ENCODE data around the gene SNHG17. TPM values are rescaled to one million over a fixed set of nuclear protein-coding genes. Genes with fewer than 3 reads are reported as not detected.

The SNHG17 gene
- total RNA-seq, 1 donor from 2014 or later = 9.3 TPM

DNA sequence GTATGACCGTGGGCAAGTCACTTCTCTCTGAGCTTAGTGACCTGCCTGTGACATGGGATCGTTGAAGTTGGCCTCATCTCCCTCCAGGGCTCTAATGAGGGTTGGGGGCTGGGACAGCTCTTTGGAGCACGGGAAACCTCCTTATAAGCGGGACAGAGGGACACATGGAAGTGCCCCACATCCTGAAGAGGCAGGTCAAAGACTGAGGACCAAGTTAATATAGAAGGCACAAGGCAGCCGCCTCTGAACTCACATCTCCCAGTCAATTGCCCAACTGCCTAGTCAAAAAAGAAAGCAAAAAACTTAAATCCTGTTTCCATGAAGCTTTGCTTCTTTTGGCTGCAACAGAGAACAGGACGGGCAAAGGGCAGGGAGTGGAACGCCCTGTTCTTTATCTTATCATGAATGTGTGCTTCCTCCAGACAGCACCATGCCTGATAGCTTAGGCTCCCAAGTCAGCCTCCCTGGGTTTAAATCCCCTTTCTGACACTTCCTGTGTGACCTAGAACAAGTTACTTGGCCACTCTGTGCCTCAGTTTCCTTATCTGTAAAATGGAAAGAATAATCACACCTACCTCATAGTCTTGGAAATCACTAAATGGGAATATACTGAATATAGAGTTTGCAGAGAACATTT lies 61.8 kb downstream of the SNHG17 start:
- DNase-seq (ENCODE audit: low read depth) = no peak

DNA sequence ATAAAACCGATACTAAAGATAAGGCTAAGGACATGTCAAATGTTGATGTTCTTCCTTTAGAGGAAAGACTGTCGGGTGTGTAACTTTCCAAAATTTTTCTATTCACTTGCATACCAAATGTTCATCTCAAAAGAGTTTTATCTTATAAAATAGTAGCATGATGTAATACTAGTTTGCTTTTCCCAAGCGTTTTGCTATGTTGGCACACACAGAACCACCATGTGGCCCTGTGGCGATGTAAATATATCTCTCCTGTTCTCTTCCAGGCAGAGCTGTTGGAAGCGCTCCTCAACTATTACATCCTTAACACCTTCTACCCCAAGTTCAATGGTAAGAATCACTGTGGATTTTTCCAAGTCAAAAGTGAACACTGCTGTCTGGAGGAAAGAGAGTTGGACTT lies 62.3 kb downstream of the SNHG17 start:
- no peak for DNase-seq (ENCODE audit: low read depth)

Other genes starting within 250 kb of the SNHG17 start
- under 0.01 TPM in 1 of 2 replicates, not detected in the other for gene KIAA1755, start 174.6 kb downstream of the SNHG17 start, total RNA-seq
- not detected in 2 replicates for gene BPI, start 131.2 kb downstream of the SNHG17 start, total RNA-seq
- gene LBP, start 88.8 kb downstream of the SNHG17 start, total RNA-seq = 0.35 and 12.6 TPM in 2 replicates
- 23.3 and 48.4 TPM in 2 replicates for gene RALGAPB, start 37.5 kb upstream of the SNHG17 start, total RNA-seq
- not detected in 2 replicates for gene ADIG, start 145.9 kb upstream of the SNHG17 start, total RNA-seq
- 9.2 and 9.5 TPM in 2 replicates for gene ARHGAP40, start 166.5 kb upstream of the SNHG17 start, total RNA-seq